CD4-positive, alpha-beta T cell (primary cell): ENCODE data around the gene SLC23A2. TPM values are rescaled to one million over a fixed set of nuclear protein-coding genes. Genes with fewer than 3 reads are reported as not detected.

Experiments used
- ATAC-seq: fragments of 200-7000 bp; cut with Tn5 transposase; one replicate; pipeline ENCODE4 v1.10.0; 2022; ENCODE audit warnings: mild to moderate bottlenecking; ENCODE audit not compliant: poor library complexity
- CTCF ChIA-PET: fragments of 350-600 bp; sonication (Branson Sonifier 250); formaldehyde crosslinking; loops from one replicate; lab custom pipeline; 2021; ENCODE audit warnings: antibody characterized with exemption, inconsistent platforms; lab: Charles Lee
- POLR2A ChIA-PET: fragments of 350-600 bp; sonication (Branson Sonifier 250); formaldehyde crosslinking; loops from one replicate; lab custom pipeline; 2021; ENCODE audit warnings: antibody characterized with exemption, inconsistent platforms; lab: Charles Lee
- DNase-seq, 14 experiments: peaks; one replicate each; pipeline ENCODE4 v3.0.0-alpha.2; 2013 to 2020; ENCODE audit warnings: mixed read lengths in 2 of 14
- H3K27ac ChIP-seq, 2 donors: one replicate each; pipeline versions ENCODE4 v1.5.1 to v1.7.0; 2013; ENCODE audit warnings: low read length in 2 of 2, low read depth in 1 of 2, mild to moderate bottlenecking in 1 of 2
- H3K27me3 ChIP-seq, 2 experiments: 1 replicate in 1 of 2; 2 replicates in 1 of 2; pipeline versions ENCODE4 v1.6.1 to v1.7.0; 2013; ENCODE audit warnings: low read length in 2 of 2, control low read depth in 1 of 2, mild to moderate bottlenecking in 1 of 2, moderate library complexity in 1 of 2; ENCODE audit not compliant: insufficient read depth in 2 of 2, control insufficient read depth in 1 of 2
- H3K36me3 ChIP-seq: one replicate; pipeline ENCODE4 v1.6.1; 2013; ENCODE audit warnings: low read length, control low read depth; ENCODE audit not compliant: insufficient read depth
- H3K4me1 ChIP-seq: one replicate; pipeline ENCODE4 v1.6.1; 2013; ENCODE audit warnings: low read length, control low read depth; ENCODE audit not compliant: insufficient read depth
- H3K4me3 ChIP-seq: one replicate; pipeline ENCODE4 v1.5.1; 2013; ENCODE audit warnings: mild to moderate bottlenecking, low read length, moderate library complexity
- H3K9me3 ChIP-seq, 2 experiments: 1 replicate in 1 of 2; 2 replicates in 1 of 2; pipeline versions ENCODE4 v1.6.1 to v1.7.0; 2013; ENCODE audit warnings: low read length in 2 of 2, mild to moderate bottlenecking in 2 of 2, control low read depth in 1 of 2, moderate library complexity in 1 of 2; ENCODE audit not compliant: control insufficient read depth in 1 of 2, insufficient read depth in 1 of 2
- H3K27ac Mint-ChIP-seq: one replicate; pipeline ENCODE4 v1.8.0; 2020; ENCODE audit warnings: mixed read lengths
- H3K27me3 Mint-ChIP-seq: one replicate; pipeline ENCODE4 v1.8.0; 2021; ENCODE audit warnings: mixed read lengths
- H3K36me3 Mint-ChIP-seq: one replicate; pipeline ENCODE4 v1.8.0; 2021; ENCODE audit warnings: low read depth, mixed read lengths
- H3K4me1 Mint-ChIP-seq: one replicate; pipeline ENCODE4 v1.8.0; 2021; ENCODE audit warnings: low read depth, mixed read lengths
- H3K4me3 Mint-ChIP-seq: one replicate; pipeline ENCODE4 v1.8.0; 2020; ENCODE audit warnings: mild to moderate bottlenecking, mixed read lengths
- H3K9me3 Mint-ChIP-seq: one replicate; pipeline ENCODE4 v1.8.0; 2020; ENCODE audit warnings: mixed read lengths
- intact Hi-C, 2 experiments: fragments of 100-400 bp; cut with DNase I in 1 of 2; cut with micrococcal nuclease in 1 of 2; formaldehyde crosslinking; loops; one replicate each; pipeline versions ENCODE4 v1.15.1 to v1.9.0; 2023 to 2025; cut with DNase I, micrococcal nuclease
- total RNA-seq, 174 experiments: library from RNA in 2 of 174; stranded (reverse) in 2 of 174; gene quantifications; one replicate each; pipeline ENCODE4 v1.2.3 and lab custom pipeline; 2021 to 2026
- TF ChIP-seq, protein P1 (sequence below): fragments of 200-600 bp; IDR thresholded peaks from one replicate; pipeline ENCODE4 v1.8.0; 2022; ENCODE audit warnings: antibody characterized with exemption, mild to moderate bottlenecking

SLC23A2 gene
- total RNA-seq, 2 experiments from 2014 or later: 22.8 to 23.0 TPM

DNA sequence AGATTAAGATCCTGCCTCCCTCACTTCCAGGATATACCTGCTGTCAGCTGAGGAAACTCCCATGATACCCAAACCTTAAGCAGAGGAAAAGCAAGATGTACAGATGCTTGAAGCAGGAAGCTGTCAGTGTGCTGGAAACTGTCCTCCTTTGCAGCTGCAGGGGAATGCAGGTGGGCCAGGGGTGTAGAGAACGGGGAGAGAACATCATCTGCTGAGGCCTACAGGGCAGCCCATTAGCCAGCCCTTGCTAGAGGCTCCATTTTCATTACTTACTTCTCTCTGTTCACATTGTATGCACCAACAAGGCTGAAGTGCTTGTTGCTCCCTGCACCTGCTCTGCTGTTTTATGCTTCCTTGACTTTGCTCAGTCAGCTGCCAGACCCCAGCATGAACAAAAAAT lies 160.5 kb downstream of the SLC23A2 start:
- no peaks in the 10 kb centered on the region for H3K36me3 ChIP-seq
- ATAC-seq (no peak), DNase-seq (no peak)
- TF ChIP-seq, protein P1, sequence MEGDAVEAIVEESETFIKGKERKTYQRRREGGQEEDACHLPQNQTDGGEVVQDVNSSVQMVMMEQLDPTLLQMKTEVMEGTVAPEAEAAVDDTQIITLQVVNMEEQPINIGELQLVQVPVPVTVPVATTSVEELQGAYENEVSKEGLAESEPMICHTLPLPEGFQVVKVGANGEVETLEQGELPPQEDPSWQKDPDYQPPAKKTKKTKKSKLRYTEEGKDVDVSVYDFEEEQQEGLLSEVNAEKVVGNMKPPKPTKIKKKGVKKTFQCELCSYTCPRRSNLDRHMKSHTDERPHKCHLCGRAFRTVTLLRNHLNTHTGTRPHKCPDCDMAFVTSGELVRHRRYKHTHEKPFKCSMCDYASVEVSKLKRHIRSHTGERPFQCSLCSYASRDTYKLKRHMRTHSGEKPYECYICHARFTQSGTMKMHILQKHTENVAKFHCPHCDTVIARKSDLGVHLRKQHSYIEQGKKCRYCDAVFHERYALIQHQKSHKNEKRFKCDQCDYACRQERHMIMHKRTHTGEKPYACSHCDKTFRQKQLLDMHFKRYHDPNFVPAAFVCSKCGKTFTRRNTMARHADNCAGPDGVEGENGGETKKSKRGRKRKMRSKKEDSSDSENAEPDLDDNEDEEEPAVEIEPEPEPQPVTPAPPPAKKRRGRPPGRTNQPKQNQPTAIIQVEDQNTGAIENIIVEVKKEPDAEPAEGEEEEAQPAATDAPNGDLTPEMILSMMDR: no peak
- Mint-ChIP-seq H3K4me3 (no peak overlapping the region), H3K9me3 (no peaks in the 10 kb centered on the region), H3K27ac (no peak overlapping the region), H3K36me3 (peaks cover 4% of the 10 kb centered on the region), H3K27me3 (no peaks in the 10 kb centered on the region), H3K4me1 (peaks cover 5% of the 10 kb centered on the region)
- no peaks in the 10 kb centered on the region for H3K27me3 ChIP-seq
- ChIA-PET CTCF (interaction anchor here (1.3 kb wide), 1 partner anchor 25 kb away, joined by 3 read pairs; no protein-coding TSS in a partner anchor), POLR2A (interaction anchor here (0.5 to 1.0 kb wide), 2 partner anchors 12 to 26 kb away, joined by 3 read pairs; no protein-coding TSS in a partner anchor)
- H3K4me3 ChIP-seq: no peak overlapping the region
- intact Hi-C loops: no loop called here
- H3K27ac ChIP-seq: no peak overlapping the region
- no peaks in the 10 kb centered on the region for H3K9me3 ChIP-seq
- H3K4me1 ChIP-seq: no peaks in the 10 kb centered on the region

DNA sequence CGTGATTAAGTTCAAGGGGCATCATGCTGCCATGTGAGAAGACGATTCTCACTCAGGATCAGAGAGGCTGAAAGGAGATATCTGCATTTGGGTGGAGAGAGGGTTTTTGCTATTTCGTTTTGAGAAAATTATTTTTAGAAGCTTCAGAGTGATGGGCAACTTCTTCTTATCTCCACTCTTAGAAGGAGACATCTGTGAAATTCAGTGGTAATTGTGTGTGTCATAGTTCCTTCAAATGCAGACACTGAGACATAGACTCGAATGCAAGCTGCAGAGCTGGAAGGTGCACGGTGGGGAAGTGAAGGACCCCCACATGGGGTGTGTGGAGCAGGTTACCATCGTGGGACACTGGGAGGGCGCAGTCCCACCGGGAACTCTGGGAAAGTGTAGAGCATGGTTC lies 162.8 kb downstream of the SLC23A2 start:
- ChIA-PET CTCF (no interaction called here), POLR2A (no interaction called here)
- H3K27me3 Mint-ChIP-seq: no peaks in the 10 kb centered on the region
- H3K36me3 Mint-ChIP-seq: no peaks in the 10 kb centered on the region
- no peak overlapping the region for H3K4me3 Mint-ChIP-seq
- no peak for ATAC-seq
- DNase-seq: no peak
- H3K27ac ChIP-seq: no peak overlapping the region
- H3K4me3 ChIP-seq: no peak overlapping the region
- no peaks in the 10 kb centered on the region for H3K4me1 ChIP-seq
- H3K4me1 Mint-ChIP-seq: no peaks in the 10 kb centered on the region
- H3K27me3 ChIP-seq: no peaks in the 10 kb centered on the region
- no peak overlapping the region for H3K27ac Mint-ChIP-seq
- H3K9me3 Mint-ChIP-seq: no peaks in the 10 kb centered on the region
- H3K9me3 ChIP-seq: no peaks in the 10 kb centered on the region
- intact Hi-C loops: no loop called here
- TF ChIP-seq, protein P1: no peak
- no peaks in the 10 kb centered on the region for H3K36me3 ChIP-seq

DNA sequence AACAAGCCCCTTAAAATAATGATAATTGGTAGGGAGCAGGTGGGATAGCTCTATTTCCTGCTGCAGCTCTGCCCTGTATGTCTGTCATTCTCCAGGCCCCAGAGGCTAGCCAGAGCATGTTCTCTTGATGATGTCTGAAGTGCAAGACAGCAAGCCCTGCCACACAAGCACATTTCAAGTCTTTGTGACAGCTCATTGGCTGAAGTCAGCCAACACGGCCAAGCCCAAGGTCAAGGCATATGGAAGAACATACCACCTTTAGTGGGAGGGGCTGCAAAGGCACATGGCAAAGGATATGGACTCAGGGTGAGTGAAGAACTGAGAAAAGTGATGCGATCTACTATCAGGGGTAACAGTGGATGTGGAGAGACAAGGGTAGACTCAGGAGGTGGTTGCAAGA lies 163.6 kb downstream of the SLC23A2 start:
- DNase-seq (no peak), ATAC-seq (no peak)
- TF ChIP-seq, protein P1: no peak
- H3K4me1 ChIP-seq: no peaks in the 10 kb centered on the region
- CTCF ChIA-PET: no interaction called here
- H3K27me3 ChIP-seq: no peaks in the 10 kb centered on the region
- intact Hi-C loops: no loop called here
- Mint-ChIP-seq H3K4me1 (no peaks in the 10 kb centered on the region), H3K36me3 (no peaks in the 10 kb centered on the region), H3K27me3 (no peaks in the 10 kb centered on the region), H3K4me3 (no peak overlapping the region), H3K27ac (no peak overlapping the region), H3K9me3 (peaks cover 2% of the 10 kb centered on the region)
- H3K36me3 ChIP-seq: no peaks in the 10 kb centered on the region
- no peaks in the 10 kb centered on the region for H3K9me3 ChIP-seq
- H3K27ac ChIP-seq: no peak overlapping the region
- POLR2A ChIA-PET: interaction anchor here (1.0 kb wide), 1 partner anchor 24 kb away, joined by 3 read pairs; no protein-coding TSS in a partner anchor
- H3K4me3 ChIP-seq: no peak overlapping the region
